ENCODE data around the gene WNT9A. TPM values are rescaled to one million over a fixed set of nuclear protein-coding genes. Genes with fewer than 3 reads are reported as not detected.

WNT9A gene
- total RNA-seq, 1 donor from 2014 or later = 8.7 TPM

GRCh38 chr1:227910511-227911153, 37.1 kb downstream of the WNT9A start:
- DNase-seq (ENCODE audit: low spot score) = peak; percentile 44

DNA sequence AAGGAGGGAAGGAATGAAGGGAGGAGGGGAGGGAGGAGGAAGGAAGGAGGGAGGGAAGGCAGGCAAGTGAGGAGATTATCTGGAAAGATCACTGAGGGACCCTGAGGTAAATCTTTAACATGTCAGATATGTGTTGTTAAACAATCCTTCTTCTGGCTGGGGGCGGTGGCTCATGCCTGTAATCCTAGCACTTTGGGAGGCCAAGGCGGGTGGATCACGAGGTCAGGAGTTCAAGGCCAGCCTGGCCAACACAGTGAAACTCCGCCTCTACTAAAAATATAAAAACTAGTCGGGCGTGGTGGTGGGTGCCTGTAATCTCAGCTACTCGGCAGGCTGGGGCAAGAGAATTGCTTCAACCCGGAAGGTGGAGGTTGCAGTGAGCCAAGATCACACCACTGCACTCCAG, 37.8 kb downstream of the WNT9A start:
- DNase-seq (ENCODE audit: low spot score) = peak; percentile 65

- DNase-seq (ENCODE audit: low spot score) = no peak
These were observed 38.5 kb downstream of the WNT9A start for GRCh38 chr1:227909188-227909587.

DNA sequence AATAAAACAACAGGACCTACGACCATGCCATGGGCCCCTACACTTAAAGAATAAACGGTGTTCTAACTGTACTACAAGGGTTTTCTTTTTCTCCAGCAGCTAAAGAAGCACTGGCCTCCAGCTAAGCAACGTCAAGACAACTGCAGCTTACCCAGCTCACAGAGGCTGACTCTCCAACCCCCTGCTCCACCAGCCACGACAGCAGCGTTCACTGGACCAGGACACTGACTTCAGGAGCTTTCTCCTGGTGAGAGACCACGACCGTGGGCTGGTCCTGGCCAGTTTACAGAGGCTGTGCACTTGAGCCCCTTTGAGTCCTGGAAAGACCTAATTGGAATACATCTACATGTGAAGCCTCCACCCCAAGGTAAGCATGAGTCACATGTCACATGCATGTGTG, 39.4 kb downstream of the WNT9A start:
- no peak for DNase-seq (ENCODE audit: low spot score)

GRCh38 chr1:227907439-227908015, 40.2 kb downstream of the WNT9A start:
- DNase-seq (ENCODE audit: low spot score) = no peak

GRCh38 chr1:227906550-227907071, 41.1 kb downstream of the WNT9A start:
- DNase-seq (ENCODE audit: low spot score) = no peak

DNA sequence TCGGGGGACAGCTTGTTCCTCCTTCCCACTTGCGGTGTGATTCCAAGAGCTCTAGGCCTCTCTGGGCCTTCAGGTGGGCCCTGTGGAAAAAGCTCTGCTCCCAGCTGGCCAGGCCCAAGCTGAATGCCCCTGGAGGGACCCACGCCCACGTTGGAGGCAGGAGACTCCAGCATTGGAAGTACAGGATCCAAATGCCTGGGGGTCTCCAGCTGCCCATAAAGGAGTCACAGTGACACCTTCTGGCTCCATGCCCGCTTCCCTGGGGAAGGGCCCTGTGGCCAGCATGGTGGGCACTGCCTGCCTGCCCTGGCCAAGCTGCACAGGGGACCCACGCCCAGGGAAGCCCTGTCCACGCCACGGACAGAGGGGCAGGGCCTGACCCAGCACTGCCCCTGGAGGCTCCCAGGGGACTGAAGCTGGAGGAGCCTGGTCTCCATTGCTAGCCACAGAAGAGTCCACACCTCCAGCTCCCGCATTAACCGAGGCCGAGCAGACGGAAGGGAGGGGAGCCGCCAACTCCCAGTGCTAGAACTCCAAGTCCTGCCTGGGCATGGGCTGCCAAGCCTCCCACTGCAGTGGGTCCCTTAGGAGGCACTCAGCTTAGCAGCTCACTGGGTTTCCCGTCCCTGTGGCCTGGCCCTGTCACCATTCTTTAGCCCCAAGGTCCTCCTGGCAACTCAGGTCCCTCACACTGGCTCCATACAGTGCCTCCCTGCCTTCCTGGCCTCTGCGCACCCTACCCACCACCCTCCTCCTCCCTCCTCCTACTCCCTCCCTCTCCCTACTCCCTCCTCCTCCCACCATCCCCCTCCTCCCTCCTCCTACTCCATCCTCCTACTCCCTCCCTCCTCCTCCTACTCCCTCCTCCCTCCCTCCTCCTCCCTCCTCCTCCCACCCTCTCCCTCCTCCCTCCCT, 41.9 kb downstream of the WNT9A start:
- DNase-seq (ENCODE audit: low spot score) = no peak

GRCh38 chr1:227904541-227905335, 43.0 kb downstream of the WNT9A start:
- no peak for DNase-seq (ENCODE audit: low spot score)

DNA sequence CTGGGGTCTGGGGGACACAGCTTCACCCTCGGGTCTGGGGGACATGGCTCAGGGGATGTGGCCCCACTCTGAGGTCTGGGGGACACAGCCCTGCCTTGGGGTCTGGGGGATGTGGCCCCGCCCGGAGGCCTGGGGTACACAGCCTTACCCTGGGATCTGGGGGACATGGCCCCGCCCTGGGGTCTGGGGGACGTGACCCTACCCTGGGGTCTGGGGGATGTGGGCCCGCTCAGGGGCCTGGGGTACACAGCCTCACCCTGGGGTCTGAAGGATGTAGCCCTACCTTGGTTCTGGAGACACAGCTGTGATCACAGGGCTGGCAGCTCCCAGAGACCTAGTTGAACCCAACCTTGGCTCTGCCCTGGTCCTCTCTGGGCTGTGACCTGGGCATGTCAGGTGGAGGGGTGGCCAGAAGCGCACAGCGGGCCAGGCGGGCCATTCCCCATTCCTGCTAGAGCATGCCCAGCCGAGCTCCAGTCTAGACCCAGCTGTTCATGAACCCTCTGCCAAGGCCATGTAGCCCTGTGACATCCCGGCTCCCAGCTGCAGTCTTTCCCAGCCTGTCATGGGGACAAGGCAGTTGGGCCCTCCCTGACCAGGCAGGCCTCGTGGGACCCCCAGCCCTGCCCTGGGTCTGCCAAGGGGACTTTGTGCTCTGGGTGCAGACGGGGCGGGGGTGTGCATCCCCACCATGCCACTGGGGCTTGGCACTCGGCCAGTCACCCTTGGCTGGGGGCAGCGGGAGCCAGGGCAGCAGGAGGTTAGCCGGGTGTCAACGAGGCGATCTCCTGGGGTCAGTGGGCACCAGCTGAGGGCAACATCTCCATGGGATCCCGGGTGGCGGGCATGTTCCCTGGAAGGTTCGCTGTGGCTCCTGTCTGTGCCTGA, 43.9 kb downstream of the WNT9A start:
- no peak for DNase-seq (ENCODE audit: low spot score)

- no peak for DNase-seq (ENCODE audit: low spot score)
These were observed 44.6 kb downstream of the WNT9A start for GRCh38 chr1:227903061-227903521.

DNA sequence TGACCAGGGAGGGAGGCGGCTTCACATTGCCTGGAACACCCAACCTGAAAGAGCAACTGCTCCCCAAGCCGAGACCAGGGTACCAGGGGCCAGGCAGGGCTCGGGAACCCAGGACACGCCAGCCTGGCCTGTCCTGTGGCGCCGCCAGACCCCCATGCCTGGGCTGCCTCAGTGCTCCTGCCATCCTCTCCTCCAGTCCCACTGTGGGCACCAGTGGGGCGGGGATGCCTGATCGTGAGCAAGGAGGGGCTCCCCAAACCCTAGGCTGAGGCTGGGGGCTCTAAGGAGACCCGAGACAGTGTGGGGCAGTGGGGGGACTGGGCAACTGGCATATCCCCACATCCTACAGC, 45.1 kb downstream of the WNT9A start:
- no peak for DNase-seq (ENCODE audit: low spot score)

DNA sequence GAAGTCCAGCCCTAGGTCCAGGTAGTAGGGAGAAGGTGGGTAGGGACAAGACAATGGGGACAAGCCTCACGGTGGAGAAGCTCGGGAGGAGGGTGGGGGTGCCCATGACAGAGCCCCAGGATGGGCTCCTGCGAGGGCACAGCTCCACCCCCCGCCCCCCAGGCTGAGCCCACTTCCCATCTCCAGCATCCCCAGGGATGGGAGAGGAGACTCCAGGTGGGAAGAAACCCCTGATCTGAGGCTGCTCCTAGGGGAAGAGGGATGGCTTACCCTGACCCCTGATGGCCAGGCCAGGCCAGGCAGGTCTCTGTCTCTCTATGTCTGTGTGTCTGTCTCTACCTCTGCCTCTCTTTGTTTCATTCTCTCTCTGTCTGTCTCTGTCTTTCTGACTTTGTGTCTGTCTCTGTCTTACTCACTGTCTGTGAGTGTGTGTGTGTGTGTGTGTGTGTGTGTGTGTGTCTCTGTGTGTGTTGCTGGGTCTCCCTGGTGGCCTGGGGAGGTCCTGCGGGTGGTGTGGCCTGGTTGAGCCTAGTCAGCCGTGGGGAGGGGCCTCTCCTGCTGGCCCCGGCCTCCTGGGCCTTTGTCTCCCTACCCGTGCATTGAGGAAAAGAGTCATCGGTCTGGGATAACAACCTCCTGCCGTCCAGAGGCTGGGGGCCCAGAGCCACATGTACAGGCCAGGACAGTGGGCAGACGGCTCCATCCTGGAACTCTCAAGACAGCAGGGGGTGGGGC, 45.7 kb downstream of the WNT9A start:
- DNase-seq (ENCODE audit: low spot score) = peak; percentile 56

GRCh38 chr1:227901239-227901905, 46.4 kb downstream of the WNT9A start:
- DNase-seq (ENCODE audit: low spot score) = no peak

DNA sequence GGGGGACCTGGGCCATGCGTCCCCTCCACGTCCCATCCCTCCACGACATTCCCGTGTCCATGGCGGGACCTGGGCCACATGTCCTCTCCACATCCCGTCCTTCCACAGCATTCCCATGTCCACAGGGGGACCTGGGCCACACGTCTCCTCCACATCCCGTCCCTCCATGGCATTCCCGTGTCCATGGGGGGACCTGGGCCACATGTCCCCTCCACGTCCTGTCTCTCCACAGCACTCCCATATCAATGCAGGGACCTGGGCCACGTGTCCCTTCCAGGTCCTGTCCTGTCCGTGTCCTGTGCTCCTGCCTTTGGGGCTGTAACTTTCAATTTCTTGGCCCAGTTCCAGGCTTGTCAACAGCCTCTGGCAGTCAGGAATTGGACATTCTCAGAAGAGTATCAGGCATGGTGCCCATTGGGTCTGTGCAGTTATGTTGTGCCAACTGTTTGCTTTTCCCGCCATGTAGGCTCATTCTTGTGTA, 47.1 kb downstream of the WNT9A start:
- no peak for DNase-seq (ENCODE audit: low spot score)

DNA sequence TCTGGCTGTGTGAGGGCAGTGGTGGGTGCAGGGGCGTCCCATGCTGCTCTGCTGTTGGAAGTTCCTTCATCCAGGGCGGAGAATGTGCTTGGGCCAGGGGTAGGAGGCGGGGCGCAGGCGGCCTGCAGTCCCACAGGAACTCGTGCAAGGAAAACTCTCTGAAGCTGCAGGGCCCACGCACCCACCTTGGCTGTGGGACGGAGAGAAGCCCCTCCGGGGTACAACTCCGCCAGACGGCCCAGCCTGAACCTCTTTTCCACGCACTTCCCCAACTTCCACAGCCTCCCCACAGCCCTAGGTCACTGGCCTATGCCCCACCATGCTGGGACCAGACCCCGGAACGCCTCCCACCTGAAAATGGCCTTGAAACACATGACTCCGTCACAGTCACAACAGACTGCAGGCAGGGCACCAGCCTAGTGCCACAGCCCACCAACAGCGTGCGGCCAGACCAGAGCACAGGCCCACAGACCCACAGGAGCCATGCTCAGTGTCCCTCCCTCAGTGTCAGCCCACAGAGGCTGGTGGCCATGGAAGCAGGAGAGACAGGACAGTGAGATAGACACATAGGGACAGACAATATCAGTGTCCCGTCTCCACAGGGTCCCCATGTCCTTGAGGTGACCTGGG, 47.8 kb downstream of the WNT9A start:
- DNase-seq (ENCODE audit: low spot score) = no peak

GRCh38 chr1:227899141-227899819, 48.5 kb downstream of the WNT9A start:
- no peak for DNase-seq (ENCODE audit: low spot score)

DNA sequence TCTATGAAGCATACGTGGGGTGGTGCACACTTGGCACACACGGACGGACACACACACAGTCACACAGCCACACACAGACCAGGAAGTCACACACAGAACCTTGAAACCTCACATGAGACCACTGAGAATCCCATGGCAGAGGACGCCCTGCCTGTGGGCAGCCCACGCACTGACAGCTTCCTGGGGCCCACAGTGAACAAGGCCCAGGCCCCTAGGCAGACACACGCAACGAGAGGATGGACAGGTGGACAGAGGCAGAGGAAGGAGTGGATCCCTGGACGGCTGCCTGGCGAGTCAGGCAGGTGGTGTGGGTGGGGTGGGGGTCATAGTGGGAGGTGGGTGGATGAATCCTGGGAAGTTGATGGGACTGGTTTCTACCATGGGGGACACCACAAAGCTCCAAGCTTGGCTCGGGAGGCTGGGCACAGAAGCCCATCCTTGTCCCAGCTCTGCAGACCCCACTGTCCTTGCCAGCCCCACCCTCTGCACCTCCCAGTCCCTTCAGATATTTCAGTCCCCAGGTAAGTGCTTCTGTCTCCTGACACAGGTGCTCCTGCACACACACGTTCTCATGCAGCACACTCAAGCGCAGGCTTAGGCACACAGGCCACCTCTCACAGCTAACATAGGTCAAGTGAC, 49.1 kb downstream of the WNT9A start:
- DNase-seq (ENCODE audit: low spot score) = no peak
